ENCODE measurements around the gene HDDC3. TPM values are rescaled to one million over a fixed set of nuclear protein-coding genes. Genes with fewer than 3 reads are reported as not detected.

Gene HDDC3
- total and polyA plus RNA-seq, 9 of the 15 experiments (the other 6 are each of a cell fraction or from before 2014, with no cell fraction given) = 14.9 to 55.8 (median 36.9) TPM

- TF ChIP-seq, protein P1, sequence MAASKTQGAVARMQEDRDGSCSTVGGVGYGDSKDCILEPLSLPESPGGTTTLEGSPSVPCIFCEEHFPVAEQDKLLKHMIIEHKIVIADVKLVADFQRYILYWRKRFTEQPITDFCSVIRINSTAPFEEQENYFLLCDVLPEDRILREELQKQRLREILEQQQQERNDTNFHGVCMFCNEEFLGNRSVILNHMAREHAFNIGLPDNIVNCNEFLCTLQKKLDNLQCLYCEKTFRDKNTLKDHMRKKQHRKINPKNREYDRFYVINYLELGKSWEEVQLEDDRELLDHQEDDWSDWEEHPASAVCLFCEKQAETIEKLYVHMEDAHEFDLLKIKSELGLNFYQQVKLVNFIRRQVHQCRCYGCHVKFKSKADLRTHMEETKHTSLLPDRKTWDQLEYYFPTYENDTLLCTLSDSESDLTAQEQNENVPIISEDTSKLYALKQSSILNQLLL (CRISPR knock-in tag; IDR thresholded peaks at IDR 0.05; ENCODE audit: borderline replicate concordance) = no peak
- TF ChIP-seq PCBP1 (IDR thresholded peaks at IDR 0.05; ENCODE audit: low read depth, low read length, poor library complexity, severe bottlenecking) (no peak), RFX5 (IDR thresholded peaks at IDR 0.05; ENCODE audit: low read depth, low read length) (no peak), PHB (CRISPR knock-in tag; IDR thresholded peaks at IDR 0.05) (no peak), ATF4 (CRISPR knock-in tag; IDR thresholded peaks at IDR 0.05) (peak; percentile 77), MBD1 (CRISPR knock-in tag; IDR thresholded peaks at IDR 0.05) (no peak), E2F1 (CRISPR knock-in tag; IDR thresholded peaks at IDR 0.05) (no peak), POLR2B (IDR thresholded peaks at IDR 0.05; ENCODE audit: low read depth, partially characterized antibody) (no peak), YY1 (IDR thresholded peaks at IDR 0.05; ENCODE audit: borderline replicate concordance in 1 of 3, control insufficient read depth in 1 of 3, extremely low read depth in 1 of 3, insufficient read depth in 3 of 3, insufficient read length in 1 of 3, insufficient replicate concordance in 2 of 3, low read depth in 1 of 3, low read length in 2 of 3) (no peak), ZNF23 (CRISPR knock-in tag; IDR thresholded peaks at IDR 0.05) (no peak; the same call in 1 of the 2 replicates), CCAR2 (IDR thresholded peaks at IDR 0.05; ENCODE audit: low read depth, low read length) (no peak), NR2F6 (CRISPR knock-in tag; IDR thresholded peaks at IDR 0.05) (no peak)
- TF ChIP-seq, protein P2, sequence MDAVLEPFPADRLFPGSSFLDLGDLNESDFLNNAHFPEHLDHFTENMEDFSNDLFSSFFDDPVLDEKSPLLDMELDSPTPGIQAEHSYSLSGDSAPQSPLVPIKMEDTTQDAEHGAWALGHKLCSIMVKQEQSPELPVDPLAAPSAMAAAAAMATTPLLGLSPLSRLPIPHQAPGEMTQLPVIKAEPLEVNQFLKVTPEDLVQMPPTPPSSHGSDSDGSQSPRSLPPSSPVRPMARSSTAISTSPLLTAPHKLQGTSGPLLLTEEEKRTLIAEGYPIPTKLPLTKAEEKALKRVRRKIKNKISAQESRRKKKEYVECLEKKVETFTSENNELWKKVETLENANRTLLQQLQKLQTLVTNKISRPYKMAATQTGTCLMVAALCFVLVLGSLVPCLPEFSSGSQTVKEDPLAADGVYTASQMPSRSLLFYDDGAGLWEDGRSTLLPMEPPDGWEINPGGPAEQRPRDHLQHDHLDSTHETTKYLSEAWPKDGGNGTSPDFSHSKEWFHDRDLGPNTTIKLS (IDR thresholded peaks at IDR 0.05; ENCODE audit: borderline replicate concordance, low read depth) = no peak; the same call in 1 of the 2 replicates
- TF ChIP-seq, protein P3, sequence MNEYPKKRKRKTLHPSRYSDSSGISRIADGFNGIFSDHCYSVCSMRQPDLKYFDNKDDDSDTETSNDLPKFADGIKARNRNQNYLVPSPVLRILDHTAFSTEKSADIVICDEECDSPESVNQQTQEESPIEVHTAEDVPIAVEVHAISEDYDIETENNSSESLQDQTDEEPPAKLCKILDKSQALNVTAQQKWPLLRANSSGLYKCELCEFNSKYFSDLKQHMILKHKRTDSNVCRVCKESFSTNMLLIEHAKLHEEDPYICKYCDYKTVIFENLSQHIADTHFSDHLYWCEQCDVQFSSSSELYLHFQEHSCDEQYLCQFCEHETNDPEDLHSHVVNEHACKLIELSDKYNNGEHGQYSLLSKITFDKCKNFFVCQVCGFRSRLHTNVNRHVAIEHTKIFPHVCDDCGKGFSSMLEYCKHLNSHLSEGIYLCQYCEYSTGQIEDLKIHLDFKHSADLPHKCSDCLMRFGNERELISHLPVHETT (CRISPR knock-in tag; conservative IDR thresholded peaks at IDR 0.05 in 1 of 2, IDR thresholded peaks at IDR 0.05 in 1 of 2) = peak in 1 of 2 experiments; percentile 93; a peak in 2 of 4 replicates
Measured at GRCh38 chr15:90901175-90902039, 30.9 kb downstream of the HDDC3 start (continued).
